Activated CD4-positive, alpha-beta T cell treated with anti-CD3 and anti-CD28 coated beads, Interleukin-2, amount 50 U/mL, for 24 hours (primary cell): ENCODE measurements around the gene INHBE.
"Not testable (repeated sequence)": the region's sequence is repeated elsewhere in the genome, so short reads cannot be mapped to it uniquely, and the experiment has no call there.

Source experiments
- DNase-seq, 2 donors: peaks; one replicate each; pipeline ENCODE4 v3.0.0-alpha.2; 2020; ENCODE audit warnings: low read depth in 1 of 2, low spot score in 1 of 2

INHBE gene

DNA sequence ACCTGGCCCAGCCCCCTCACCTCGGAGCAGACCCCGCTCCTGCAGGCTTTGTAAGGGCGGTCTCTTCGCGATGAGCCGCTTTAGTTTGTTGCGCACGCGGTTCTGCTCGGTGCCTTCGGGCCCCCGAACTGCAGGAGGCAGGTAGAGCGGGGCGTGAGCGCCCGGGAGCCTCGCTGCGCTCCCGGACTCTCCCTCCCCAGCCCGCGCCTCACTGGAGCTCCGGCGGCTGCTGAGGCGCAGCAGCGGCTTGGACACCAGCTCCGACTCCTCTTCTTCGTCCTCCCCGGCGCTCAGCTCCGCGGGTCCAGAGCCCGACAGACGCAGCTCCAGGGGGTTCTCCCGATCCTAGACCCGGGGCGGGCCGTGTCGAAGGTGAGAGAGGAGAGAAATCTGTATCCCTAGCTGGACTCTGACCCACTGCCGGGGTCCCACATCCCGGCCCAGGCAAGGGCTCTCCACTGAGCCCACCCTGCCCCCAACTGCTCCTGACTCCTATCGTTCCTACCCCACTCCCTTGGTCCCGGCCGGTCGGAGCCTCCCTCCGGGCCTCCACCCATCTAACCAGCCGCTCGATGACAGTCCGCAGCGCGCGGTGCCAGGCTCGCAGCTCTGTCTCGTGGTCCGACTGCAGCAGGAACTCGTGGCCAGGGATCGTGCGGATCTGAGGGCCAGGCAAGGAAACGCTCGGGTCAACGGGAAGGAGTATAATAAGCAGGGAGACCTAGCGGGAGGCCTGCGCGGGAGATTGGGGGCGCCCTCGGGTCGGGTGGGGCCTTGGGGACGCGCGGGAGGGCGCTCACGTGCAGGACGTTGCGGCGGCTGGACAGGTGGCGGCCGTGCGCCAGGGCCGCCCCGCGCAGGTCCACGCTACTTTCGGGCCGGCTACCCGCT, 20.4 kb downstream of the INHBE start:
- DNase-seq = no peak

DNA sequence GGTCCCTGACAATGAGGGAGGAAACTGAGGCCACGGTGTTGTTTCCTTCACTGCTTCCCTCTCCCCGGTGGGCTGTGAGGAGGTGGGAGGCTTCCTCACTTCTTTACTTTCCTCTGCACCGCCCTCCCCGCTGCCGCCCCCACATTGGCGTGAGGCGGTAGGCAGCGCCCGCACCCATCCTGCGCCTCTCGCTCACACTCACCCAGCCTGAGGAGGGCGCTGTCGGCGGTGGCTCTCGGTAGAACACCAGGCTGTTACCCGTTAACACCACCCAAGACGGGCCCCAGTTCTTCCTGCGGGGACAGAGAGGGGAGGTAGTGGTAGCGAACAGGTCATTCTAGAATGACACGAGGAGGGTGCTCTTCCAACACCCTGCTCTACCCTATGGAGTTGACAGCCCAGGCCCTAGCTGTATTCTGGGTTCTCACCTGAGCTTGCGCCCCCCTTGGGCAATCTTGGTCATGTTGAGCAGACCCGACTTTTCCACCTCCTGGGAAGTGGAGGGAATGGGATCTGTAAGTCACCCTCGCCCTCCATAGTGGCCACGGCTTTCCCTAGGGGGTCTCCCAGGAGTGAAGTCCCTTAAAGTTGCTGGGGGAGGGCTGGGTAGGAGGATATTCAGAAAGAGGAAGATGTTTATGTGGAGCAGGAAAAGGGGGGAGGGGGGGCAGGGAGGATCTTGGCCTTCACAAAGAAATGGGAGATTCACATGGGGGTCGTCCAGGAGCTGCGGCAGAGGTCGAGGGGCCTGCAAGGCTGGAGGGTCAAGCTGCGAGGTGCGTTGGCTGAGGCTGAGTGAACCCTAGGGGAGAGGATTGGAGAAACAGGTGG, 21.3 kb downstream of the INHBE start:
- peak; percentile 51 for DNase-seq

DNA sequence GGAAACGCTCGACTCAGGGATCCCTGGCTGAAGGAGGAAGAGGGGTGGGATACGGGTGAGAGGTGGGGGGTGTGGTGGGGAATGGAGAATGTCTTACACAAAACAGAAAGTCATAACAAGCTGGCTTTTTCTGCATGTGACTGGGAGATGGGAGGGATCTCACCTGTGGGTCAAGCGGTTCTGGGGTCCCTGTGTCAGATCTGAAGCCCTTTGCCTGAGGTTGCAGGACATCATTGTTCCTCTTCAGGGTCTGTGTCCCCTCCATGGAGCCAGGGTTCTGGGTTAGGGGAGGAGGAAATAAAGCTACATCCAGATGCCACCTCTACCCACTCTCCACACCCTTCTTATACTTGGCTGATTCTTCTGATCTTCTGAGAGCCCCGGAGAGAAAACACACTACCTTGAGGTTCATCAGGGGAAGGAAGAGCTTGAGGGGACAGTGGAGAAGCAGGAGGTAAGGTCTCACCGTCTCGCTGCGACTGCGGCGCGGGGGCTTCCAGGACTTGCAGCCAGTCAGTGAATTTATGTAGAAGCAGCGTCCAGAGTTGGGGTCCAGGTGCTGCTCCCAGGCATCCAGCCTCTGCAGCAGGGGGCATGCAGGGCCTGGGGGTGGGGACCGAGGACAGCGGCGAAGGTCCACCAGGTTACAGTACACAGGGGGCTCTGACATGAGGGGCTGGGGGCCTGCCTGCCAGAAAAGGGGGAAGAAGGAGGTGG, 22.0 kb downstream of the INHBE start:
- DNase-seq = no peak

DNA sequence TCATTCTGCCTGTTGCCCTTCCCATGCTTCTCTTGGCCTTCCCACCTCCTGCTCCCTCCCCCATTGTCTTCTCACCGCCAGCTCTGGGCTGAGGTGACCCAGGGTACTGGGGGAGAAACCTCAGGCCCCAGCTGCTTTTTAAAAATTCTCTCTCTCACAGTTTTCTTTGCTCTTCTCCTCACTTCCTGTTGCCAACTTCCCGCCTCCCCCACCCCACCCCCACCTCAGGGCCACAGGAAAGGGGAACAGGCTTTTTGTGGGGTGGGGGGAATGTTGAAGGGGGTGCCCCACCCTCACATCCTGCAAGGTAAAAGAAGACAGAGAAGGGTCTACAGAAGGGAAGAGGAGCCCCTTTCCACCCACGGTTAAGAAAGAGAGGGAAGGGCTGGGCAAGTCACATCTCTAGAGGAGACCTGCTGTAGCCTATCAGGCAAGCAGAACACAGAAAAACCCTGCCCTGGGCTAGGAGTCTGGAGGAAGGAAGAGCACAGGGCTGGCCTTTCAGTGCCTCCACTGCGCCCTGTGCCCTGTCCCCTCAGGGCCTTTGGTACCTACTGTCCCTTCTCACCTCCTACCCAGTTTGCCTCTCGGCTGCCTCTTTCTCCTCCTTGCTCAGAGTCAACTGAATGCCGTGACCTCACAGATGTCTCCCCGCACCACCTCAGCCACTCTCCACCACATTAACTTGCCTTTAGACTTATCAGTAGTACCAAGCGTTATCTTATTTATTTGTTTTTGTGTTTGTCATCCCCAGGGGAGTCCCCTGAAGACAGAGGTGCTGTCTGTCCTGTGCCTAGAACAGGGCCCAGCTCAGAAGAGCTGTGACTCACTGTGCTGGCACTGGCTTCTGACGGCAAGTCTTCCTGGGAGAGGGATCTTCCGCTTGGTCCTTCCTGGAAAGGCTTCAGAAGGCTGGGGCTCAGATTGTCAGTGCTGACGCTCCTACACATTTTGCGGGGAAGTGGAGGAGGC, 22.9 kb downstream of the INHBE start:
- no peak for DNase-seq

DNA sequence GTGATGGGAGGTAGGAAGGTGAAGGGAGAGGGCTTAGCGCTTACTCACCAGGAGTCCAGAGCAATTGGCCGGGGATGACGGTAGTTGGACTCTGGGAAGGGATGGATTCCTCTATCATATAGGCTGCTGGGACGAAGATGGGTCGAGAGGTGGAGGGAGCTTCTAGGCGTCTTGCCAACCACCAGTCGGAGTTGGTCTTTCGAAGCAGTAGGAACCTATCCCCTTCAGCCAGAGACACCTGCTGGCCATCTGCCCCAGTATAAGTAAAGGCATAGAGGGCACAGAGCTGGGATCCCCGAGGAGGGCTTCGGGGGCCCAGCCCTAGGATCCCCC, 23.9 kb downstream of the INHBE start:
- no peak for DNase-seq

DNA sequence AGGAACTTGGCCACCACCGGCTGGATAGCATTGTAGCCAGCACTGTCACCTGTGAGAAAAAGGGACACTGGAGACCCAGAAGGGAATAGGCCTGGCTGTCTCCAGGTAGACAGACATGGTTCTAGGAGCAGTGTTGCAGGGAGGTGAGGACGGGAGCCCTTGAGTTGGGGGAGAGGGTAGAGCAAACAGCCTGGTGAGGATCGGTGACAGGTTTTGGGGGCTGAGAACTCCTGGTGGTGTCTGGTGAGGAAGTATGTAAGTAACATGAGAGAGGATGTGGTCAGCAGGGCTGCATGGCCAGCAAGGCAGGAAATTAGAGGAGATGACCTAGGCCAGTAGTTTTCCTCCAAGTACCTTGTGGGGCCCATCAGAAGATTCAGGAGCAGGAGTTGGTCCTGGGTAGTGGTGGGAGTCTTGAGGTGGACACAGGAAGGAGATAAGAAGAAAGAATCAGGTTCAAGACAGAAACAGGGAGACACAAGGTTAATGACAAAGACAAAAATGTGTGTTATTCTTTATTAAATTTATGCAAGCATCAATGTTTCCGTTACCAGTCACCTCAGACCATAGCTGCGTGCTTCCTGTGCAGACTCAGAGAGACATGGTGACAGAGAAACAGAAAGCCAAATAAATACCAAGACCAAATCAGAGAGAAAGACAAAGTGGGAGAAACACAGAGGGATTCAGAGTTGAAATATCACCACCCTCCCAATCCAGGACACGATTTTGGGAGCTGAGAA, 24.4 kb downstream of the INHBE start, which contains the start of gene ARHGAP9:
TSS of gene ARHGAP9 (minus strand) at position 491 of the 740 bp plus-strand sequence. CDS start at position 31, 460 bp downstream.
- peak in 1 of 2 donors; percentile 59 for DNase-seq

DNA sequence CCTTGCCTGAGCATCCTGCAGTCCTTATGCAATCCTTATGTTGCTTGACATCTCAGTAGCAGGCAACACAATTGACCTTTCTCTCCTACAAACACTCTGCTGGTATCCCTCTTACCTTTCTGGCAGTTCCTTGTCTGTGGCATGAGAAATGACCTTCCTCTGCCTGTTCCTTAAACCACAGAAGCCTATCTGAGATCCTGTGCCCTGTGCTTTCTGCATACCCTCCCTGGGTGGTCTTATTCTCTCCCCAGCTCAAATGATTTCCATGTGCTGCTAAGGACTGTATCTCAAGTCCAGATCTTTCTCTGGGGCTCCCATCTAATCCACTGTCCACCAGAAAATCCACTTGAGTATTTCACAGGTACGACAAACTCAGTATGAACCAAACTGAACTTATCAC, 26.6 kb downstream of the INHBE start:
- no peak for DNase-seq

DNA sequence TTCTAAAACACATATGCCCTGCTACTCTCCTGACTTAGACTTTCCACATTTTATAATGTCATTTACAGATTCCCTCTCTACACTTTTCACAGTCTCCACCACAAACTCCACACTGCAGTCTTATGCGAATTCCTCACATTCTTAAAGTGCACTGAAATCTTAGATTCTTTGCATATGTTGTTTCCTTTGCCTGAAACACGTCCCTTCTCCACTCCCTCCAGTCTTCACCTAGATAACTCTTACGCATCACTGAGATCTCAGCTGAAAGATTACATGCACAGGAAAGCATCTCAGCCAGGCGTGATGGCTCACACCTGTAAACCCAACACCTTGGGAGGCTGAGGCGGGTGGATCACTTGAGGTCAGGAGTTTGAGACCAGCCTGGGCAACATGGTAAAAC, 28.4 kb downstream of the INHBE start:
- no peak for DNase-seq

DNA sequence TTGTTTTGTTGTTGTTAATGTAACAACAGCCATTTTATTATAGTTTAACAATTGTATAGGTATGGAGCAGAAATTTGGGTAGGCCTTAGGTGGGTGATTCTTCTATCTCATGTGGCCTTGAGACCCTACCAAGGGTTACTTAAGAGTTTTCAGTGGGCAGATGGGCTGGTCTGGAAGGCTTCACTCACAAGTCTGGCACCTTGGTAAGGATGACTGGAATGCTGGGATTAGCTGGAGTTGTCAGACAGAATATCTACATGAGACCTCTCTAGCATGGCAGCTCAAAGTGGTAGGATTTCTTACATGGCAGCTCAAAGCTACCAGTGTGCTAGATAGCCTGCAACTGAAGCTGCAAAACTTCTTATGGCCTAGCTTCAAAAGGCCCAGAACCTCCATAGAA, 30.6 kb downstream of the INHBE start:
- no peak for DNase-seq

DNA sequence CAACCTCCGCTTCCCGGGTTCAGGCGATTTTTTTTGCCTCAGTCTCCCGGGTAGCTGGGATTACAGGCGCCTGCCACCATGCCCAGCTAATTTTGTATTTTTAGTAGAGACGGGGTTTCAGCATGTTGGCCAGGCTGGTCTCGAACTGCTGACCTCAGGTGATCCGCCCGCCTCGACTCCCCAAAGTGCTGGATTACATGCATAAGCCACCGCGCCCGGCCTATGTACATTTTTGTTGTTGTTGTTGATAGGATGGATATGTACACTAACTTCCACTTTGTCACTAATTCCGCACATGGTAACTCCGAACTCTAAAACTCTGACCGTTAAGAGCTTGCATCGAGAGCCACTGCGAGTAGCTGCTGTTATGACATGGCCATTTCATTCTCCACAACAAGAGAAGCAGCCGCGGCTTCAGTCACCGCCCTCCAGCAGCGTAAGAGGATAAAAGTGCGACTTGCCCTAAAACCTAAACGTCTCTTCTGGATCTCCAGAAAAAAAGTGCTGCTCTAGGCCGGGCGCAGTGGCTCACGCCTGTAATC, 32.0 kb downstream of the INHBE start:
- no peak for DNase-seq

DNA sequence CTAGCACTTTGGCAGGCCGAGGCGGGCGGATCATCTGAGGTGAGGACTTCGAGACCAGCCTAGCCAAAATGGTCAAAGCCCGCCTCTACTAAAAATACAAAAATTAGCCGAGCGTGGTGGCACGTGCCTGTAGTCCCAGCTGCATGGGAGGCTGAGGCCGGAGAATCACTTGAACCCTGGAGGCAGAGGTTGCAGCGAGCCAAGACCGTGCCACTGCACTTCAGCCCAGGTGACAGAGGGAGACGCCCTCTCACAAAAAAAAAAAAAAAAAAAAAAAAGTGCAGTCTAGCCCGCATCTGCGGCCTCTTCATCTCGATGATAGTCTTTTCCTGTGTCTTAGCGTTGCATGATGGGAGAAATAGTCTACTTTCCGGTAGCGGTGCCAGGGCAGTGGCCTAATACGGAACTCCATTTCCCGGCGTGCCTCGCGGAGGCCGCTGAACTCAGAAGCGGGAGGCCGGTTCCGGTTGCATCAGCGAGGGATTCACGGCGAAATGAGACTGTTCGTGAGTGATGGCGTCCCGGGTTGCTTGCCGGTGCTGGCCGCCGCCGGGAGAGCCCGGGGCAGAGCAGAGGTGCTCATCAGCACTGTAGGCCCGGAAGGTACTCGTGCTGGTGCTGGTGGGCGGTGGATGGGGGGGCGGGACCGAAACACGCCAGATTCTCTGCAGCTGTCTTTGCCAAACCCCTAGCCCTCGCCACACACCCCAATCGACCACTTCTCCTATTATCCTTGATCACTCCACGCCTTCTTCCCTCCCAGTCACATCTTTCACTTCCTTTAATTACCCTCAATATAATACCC, 32.7 kb downstream of the INHBE start, which contains the start of gene MARS1:
TSS of gene MARS1 (plus strand) at position 472 of the 805 bp plus-strand sequence. CDS start at position 495, 23 bp downstream.
- peak; percentile 75 to 92 for DNase-seq

DNA sequence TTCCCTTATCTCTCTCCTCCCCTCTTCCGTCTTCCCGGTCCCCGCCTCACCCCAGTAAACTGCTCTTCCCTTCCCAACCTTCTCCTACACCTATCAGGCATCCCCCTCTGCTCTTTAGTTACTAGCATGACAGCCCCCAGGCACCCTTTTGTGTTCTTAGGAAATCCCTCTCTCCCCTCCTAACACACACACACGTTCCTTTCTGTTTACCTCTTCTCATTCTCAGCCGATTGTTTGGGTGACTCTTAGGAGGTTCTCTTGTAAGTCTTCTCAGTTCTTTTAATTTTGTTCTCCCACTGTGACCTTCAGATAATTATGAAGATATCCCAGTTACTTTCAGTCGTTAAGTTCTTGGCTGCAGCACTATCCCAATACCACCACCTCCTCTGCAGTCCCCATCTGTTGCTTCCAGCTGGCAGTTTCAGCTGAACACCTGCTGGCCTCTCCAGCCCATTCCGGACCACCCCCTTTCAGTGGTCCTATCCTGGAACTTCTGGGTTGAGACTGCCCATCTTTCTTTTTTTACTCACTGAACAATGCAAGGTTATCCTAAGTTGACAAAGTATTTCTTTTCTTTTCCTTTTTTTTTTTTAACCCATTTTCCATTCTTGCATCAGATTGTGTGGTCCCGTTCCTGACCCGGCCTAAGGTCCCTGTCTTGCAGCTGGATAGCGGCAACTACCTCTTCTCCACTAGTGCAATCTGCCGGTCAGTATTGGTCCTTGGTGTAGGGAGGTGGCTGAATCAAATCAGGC, 33.5 kb downstream of the INHBE start:
- no peak for DNase-seq

DNA sequence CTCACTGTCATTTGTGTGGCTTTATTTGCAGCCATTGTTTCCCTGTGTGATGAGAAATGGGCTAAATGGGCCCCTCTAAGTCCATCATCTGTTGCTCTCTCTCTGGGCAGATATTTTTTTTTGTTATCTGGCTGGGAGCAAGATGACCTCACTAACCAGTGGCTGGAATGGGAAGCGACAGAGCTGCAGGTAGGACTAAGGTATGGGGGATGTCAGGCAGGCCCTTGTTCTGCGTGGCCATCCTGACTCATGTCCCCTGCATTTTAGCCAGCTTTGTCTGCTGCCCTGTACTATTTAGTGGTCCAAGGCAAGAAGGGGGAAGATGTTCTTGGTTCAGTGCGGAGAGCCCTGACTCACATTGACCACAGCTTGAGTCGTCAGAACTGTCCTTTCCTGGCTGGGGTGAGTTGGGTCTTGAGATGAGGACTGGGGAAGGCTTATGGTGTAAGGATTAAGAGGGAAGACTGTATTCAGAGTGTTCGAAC, 34.1 kb downstream of the INHBE start:
- DNase-seq = no peak

DNA sequence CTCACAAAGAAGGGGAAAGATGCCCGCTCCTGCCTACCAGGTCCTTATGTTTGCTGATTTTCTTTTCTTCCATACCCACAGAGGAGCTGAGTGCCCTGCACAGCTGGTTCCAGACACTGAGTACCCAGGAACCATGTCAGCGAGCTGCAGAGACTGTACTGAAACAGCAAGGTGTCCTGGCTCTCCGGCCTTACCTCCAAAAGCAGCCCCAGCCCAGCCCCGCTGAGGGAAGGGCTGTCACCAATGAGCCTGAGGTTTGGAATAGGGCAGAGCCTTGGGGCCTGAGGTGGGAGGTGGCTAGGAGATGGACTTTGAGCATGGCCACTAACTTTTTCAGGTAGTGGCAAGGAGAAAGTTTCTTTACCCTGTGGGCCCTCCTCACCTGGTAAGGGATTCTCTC, 35.0 kb downstream of the INHBE start:
- no peak for DNase-seq

DNA sequence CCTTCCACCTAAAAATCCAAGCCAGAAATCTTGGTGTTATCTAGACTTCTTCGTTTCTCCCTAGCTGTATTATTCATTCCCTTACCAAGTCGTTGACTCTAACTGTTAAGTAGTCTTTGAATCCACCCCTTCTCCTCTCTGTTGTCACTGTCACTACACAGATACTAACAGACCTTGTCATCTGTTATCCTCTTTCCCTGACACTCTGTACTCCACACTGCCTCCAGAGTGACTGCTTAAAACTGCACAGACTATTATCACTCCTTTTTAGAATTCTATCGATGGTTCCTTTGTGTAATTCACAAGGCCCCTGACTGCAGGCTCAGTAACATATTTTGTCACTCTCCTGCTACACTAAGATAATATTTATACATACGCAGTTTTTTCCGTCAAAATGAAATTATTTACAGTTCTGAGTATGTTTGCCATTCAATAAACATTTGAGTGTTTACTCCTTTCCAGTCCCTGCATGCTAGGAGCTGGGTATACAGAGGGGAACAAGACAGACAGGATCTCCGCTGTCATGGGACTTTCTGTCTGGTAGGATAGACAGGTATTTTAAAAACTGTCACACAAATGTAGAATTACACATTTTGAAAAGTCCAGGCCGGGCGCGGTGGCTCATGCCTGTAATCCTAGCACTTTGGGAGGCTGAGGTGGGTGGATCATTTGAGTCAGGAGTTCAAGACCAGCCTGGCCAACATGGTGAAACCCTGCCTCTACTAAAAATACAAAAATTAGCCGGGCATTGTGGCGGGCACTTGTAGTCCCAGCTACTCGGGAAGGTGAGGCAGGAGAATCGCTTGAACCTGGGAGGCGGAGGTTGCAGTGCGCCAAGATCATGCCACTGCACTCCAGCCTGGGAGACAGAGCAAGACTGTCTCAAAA, 36.5 kb downstream of the INHBE start:
- DNase-seq = no peak

DNA sequence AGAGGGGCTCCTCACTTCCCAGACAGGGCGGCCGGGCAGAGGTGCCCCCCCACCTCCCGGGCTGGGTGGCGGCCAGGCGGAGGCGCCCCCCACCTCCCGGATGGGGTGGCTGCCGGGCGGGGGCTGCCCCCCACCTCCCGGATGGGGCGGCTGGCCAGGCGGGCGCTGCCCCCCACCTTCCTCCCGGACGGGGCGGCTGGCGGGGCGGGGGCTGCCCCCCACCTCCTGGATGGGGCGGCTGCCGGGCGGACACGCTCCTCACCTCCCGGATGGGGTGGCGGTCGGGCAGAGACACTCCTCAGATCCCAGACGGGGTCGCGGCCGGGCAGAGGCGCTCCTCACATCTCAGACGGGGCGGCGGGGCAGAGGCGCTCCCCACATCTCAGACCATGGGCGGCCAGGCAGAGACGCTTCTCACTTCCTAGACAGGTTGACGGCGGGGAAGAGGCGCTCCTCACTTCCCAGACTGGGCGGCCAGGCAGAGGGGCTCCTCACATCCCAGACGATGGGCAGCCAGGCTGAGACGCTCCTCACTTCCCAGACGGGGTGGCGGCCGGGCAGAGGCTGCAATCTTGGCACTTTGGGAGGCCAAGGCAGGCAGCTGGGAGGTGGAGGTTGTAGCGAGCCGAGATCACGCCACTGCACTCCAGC, 40.1 kb downstream of the INHBE start:
- not testable (repeated sequence) for DNase-seq
